Measurements from ENCODE around the gene NOD2.

Gene NOD2

DNA sequence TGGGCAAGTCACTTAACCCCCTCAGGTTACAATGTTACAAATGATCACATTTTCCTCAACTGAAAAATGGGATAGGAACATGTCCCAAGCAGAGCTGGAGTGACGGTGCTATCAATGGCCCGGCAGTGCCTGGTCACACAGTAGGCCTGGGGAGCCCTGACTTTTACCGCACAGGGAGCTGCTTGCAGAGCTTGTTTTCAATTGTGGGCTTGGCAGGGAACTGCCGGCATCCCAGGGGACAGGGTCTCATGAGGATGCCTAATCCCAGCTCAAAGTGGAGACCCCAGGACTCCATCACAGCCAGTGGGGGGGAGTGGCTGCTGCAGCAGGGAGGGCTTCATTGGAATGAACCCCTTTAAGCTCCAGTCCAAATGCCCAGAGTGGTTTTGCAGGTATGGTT is 23.7 kb upstream of the NOD2 start:
- DNase-seq (ENCODE audit: low spot score) (no peak), FAIRE-seq (no peak)

DNA sequence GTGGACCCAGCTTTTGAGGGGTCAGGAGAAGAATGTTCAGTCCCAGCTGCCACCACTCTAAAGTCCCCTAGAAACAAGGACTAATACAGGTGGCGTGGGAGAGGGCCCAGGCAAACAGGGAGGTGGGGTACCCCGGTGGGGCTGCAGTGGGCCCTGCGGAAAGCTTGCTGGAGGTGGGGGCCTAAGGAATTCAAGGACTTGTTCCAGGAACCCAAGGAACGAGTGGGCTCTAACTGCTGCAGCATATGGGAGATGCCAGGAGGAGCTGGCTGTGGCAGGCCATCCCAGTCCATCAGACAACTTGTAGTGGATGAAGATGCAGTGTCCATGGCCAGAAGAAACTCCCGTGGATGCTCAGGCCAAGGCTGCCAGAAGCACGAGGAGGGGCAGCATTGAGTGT is 22.9 kb upstream of the NOD2 start:
- DNase-seq (ENCODE audit: low spot score) = no peak
- FAIRE-seq = no peak

DNA sequence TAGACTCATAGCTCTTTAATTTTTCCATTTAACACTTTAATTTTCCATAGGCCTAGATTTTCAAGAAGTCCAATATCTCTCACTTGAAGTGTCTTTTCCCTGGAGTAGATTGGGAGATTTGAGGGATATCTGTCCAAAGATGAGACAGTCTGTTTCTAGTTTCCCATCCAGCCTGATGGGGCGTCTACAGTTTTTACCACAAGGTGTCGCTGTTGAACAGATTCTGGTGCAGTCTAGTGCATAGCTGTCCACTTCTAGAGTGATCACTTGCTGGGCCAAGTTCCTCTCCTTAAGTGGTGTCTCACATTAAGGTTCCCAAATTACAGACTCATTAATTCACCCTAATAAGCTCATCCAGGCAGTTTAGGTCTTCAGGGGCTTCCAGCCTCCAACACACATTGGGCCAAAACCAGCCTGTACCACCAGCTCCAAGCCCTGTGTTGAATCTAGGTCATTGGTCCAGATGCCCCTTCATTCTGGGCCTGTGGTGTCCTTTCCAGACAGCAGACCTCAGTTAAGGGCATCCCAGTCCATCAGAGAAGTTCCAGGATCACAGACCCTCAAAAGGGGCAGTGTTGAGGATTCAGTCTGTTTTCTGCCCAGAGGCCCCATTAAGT is 21.7 kb upstream of the NOD2 start:
- DNase-seq (ENCODE audit: low spot score) (peak; percentile 33), FAIRE-seq (no peak)

DNA sequence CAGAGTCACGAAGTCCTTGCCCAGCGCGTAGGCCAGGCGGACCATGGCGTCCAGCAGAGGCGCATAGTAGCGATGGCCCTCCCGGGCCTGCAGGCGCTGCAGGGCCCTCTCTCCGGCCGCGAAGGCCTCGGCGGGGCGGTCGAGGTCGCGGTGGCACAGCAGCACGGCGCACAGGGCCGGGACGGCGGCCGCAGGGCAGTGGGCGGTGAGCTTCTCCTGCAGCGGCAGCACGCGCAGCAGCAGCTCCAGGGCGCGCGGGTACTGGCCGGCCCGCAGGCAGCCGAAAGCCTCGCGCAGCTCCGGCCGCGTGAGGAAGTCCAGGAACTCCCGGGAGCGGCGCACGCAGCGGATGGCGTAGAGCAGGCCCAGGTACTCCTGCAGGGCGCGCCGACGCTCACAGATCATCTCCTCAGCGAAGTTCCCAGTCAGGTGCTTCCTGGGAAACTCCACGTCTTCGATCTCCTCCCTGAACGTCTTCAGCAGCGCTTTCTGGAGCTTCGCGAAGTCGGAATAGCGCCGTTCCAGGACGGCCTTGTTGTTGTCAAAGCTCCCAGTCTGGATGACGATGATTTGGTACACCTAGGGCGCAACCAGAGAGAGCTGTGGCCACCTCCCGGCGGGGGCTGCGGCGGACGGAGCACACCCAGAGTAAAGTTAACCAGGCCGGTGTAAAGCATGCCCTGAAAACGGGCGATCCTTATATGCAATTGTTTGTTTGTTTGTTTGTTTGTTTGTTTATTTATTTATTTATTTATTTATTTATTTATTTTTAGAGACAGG is 19.7 kb upstream of the NOD2 start:
- no peak for FAIRE-seq

DNA sequence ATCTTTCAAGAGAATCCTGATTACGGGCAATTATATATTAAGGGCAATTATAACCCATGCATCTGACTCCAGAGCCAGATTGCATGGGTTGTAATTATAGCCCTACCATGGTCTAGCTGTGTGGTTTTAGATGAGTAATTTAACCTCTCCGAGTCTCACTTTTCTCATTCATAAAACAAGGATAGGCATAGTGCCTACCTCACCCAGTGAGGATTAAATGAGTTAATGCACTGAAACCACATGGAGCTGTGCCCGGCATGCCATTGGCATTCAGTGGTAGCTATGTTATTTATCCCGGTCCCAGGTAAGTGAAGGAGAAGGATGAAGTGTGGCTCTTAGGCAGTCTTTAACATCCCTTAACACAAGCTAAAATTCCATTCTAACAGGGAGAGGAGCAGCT is 18.6 kb upstream of the NOD2 start:
- no peak for DNase-seq (ENCODE audit: low spot score)
- FAIRE-seq = no peak

More for the DNA sequence above, 19.7 kb upstream of the NOD2 start:
- no peak for DNase-seq (ENCODE audit: low spot score)

DNA sequence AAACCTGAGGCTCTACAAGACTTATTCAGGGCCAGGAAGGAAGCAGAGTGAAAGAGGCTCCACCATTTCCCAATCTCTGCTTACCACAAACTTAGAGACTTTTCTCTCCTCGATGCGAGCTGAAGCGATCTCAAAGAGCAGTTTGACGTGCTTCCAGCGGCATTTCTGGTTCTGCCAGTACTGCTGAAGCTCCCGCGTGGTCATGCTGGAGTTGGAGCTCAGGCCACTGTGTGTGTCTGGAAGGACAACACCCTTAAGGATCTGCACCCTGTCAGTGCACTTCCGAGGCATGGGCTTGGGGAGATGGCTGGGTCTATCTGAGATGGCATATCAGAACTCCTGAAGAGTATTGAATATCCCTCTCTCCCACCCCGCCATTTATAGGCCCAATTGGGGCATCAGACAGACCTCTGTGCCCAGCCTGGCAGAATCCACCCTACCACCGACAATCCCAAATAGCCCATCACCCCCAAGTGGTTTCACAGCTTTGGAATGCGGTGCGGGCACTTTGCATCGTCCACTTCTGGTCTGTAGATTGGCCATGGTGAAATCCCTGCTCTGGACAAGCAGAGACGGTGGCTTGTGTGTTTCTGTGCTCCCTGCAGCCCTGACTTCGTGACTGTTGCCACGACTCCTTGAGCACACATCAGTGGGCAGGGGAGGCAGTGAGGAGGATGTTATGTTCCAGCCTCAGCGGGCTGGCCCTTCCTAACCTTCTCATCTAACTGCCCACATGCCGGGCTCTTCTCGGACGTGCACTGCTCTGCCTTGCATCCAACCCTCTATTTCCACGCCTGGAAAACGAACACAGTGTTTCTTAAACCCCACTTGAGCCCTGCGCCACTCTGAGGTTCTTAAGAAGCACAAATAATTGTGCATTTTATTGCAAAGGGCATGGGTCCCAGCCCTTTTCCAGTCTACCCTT is 17.5 kb upstream of the NOD2 start:
- no peak for DNase-seq (ENCODE audit: low spot score)
- no peak for FAIRE-seq

DNA sequence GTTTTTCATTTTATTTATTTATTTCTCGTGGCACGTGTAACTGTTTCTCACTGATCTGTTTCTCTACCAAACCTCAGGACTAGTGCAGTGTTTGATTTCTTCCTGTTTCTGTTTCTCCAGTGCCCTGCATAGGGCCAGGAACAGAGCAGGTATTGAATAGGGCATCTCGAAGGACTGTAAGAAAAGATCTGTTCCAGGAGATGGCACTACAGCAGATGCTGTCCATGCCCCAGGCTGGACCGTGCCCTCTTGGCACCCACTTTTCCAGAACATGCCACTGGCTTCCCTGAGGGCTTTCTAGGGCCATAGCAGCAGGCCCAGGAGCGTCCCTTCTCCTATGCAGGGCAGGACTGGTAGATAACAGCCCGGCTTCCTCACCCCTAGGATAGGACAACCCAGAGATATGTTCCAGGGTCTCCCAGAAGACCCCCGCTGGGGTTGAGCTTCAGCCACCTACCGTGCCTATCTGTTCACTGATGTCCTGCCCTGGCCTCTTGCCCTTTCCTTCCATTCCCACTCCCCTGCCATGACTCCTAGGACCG is 16.7 kb upstream of the NOD2 start:
- FAIRE-seq = no peak
- no peak for DNase-seq (ENCODE audit: low spot score)

DNA sequence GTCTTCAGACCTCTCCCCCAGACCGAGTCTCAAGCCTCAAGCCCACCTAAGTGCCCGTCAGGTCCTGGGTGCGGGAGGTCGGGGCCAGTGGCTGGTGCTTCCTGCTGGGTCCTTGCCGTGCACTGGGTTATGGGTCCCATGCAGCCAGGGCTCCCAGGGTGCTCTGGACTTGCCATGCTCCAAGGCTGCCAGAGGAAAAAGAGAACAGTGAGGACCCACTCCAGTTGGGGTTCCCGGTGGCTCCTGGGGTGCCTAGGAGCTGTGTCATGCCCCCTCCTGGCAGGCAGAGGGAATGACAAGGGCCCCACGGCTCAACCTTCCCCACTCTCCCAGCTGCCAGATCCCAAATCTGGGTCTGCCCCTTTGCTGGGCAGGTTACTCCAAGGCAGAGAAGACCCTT is 16.1 kb upstream of the NOD2 start:
- FAIRE-seq = no peak
- DNase-seq (ENCODE audit: low spot score) = no peak

DNA sequence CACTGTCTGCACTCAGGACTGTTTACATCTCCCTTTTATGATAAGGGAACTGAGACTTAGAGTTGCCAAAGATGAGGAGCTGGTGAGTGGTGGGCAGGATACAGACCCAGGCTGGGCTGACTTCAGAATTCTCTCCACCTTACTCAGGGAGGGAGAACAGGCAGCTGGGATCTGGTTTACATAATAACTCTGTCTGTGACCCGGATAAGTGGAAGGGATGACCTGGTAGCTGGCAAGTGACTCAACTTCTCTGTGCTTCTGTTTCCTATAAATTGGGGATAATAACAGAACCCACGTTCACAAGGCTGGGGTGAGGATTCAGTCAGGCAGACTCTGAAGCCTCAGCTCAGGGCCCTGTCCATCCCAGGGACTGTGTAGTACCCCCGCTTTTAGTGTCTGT is 14.9 kb upstream of the NOD2 start:
- DNase-seq (ENCODE audit: low spot score) (no peak), FAIRE-seq (no peak)

DNA sequence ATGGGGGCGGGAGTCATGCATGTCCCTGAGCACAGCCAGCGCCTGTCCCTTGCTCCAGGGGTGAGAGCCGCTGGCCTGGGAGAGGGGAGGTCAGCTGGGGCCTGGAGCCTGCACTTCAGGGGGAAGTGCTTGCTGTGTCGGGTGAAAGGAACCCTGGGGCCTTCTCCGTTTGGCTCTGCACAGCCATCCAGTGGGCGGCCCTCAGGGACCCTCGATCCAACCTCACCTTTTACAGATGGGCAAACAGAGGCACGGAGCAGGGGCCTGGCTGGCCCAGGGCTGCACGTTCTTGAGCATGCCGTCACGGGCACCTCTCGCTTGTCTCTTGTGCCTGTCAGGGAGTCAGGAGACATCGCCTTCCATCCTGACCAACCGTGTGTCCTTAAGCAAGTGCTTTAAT is 14.1 kb upstream of the NOD2 start:
- DNase-seq (ENCODE audit: low spot score) (no peak), FAIRE-seq (no peak)

DNA sequence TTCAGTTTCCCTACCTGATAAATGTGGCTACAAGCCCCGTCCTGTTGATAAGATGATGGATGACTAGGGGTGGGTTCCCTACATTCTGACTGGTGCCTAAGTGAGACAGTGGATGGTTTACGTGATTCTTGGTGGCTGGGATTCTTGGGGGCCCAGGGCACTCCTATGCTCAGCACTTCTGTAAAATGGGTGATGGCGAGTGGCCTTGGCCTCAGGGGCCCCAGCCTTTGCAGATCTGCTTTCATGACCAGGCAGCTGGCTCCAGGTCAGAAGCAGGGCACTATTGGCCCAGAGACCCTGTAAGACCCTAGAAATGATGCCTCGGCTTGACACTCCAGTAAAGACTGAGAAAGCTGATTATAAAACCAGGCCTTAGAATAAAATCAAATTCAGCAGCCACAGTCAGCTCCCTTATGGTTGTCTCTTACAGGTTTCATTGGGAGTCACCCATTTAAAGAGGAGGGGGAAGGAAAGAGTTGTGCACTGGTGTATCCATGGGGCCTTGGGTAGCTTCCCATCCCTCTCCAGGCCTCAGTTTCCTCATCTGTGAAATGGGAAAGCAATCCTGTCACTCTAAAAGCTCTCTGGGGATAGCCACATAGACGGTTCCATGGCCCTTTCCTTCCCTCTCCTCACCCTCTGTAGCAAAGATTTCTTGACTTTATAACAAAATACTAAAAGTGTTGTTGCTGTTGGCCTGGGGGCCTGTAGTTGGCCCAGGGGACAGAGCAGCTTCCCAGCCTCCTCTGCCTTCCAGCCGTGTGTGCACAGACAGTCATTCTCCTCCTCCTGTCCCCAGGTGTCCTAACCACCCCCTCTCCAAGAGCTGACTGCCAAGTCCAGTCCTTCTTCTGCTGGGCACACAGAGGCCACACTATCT is 13.5 kb upstream of the NOD2 start:
- DNase-seq (ENCODE audit: low spot score) (no peak), FAIRE-seq (no peak)

DNA sequence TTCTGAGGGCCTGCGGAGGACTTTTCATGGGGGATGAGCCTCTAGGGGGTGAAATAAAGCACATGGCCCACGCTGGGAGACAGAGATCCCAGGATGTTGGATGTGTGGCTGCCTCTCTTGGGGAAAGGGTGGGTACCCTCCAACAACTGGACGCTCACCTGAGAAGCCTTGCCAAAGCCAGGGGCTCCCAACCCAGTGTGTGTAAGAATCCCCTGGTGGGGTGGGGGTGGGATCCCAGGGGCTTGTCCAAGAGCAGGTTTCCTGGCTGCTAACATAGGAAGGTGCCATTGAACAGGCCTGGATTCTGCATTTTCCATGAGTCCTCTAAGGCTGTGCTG is 12.9 kb upstream of the NOD2 start:
- FAIRE-seq = no peak
- DNase-seq (ENCODE audit: low spot score) = no peak

DNA sequence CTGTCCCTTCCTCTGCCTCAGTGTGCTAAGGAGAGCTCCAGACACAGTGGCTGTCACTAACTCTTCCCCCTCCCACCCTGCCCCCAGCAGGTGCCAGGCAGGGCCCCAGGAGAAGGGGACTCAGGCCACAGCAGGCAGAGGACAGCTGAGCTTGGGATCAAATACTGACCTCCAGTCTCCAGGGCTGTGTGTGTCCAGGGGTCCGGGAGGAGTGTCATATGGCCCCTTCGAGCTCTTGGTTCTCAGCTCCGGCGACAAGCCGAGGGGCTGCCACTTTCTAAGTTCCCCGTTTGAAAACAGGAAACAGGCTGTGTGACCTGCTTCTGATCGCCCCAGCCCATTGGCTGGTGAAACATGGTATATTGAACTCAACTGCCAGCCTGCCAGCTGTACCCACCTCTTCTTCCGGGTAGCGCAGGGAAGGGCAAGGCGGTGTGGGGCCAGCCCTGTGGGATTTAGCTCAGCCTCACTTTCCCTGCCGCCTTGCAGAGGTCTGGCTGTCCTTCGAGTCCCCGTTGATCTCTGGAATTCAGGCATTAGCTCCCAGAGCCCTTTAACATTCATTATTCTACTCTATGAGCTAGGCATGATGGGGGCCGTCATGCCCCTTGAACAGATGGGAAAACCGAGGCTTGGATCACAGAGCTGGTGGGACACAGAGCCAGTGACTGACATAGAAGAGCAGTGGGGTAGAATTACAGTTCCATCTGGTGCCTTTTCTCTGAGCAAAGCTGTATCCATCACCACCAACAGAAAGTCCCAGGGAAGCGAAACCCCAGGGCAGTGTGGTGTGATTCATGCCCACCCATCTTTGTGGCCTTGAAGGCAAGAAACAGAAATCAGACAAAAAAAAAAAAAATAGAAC is 12.2 kb upstream of the NOD2 start, which contains the start of gene SNX20:
Gene SNX20, minus strand, starts transcription at position 292 of the 865 bp plus-strand sequence. CDS start 3,786 bp downstream, outside the sequence.
- DNase-seq (ENCODE audit: low spot score) = no peak
- FAIRE-seq = no peak

DNA sequence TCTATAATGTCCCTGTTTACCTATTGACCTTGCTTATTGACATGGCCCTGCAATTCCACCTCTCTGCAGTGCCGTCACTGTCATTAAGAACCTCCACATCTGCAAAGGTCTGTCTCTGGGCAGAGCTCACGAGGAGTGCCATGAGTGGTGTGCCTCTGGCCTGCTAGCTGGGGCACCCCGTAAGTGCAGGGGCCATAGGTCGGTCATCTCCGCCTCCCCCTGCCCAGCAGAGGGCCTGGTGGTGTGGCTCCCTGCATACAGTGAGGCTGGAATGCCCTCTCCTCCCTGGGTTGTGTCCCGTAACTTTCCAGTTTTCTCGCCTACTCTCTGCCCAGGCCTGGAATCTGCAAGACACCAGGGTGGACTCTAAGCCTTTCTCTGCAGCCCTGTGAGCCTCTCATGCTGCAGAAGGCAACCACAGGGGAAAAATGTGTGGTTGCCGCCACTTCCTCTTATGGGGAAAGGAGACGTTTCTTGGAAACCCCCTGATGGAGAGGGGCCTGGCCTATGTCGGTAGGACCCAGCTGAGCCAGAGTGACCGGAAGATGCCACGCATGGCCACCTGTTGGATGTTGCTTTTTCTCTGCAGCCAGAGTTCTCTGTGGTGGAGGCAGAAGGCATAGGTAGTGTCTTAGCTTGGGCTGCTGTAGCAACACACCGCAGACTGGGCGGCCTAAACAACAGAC is 9.6 kb upstream of the NOD2 start:
- FAIRE-seq = no peak

DNA sequence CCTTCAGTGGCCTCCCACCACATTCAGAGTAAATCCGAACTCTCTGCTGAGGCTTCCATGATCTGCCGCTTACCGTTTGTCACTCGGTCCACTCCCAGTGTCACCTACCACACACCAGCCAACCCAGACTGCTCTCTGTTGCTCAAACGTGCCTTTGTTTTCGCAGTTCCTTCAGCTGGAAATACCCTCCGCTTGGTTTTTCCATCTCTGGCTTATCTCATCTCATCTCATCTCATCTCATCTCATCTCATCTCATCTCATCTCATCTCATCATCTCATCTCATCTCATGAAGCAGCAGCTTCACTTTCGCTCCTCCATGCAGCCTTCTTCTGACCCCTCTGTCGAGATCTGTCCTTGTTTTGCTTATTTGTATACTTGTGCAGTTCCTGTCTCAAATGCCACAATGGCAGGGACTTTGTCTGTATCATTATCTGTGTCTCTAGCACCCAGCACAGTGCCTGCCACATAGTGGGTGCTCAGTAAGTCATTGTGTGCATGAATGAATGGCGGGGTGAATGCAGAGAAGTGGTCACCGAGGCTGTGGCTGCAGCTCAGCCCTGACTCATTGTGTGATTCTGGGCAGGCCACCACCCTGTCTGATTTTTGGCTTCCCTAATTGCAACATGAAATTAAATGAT is 8.5 kb upstream of the NOD2 start:
- no peak for FAIRE-seq
- no peak for DNase-seq (ENCODE audit: low spot score)

More for the DNA sequence above, 9.6 kb upstream of the NOD2 start:
- no peak for DNase-seq (ENCODE audit: low spot score)

DNA sequence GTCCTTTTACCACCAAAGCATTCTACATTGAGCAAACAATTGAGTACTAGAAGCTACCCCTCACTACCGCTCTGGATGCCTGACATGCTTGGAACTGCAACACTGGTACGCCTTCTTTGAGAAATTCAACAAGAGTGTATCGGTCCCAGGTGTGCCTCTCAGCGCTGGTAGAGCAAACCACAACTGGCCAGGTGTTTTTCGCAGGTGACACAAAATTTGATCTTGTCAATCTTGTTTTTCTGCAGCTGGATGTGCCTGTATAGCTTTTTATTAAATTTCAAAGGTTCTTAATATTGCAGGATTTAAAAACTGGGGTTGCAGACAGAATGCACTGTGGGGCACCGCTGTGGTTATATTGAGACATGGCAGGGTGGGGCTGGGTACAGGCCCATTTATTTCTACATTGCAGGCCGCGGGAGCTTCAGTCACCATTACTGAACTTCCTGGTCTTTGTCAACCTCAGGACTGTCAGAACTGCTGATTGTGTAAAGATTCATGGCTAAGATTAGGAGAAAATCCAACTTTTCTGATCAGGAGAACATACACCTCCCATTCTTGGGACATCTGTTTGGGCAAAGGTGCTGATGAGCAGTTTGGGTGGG is 7.8 kb upstream of the NOD2 start:
- no peak for DNase-seq (ENCODE audit: low spot score)
- no peak for FAIRE-seq

DNA sequence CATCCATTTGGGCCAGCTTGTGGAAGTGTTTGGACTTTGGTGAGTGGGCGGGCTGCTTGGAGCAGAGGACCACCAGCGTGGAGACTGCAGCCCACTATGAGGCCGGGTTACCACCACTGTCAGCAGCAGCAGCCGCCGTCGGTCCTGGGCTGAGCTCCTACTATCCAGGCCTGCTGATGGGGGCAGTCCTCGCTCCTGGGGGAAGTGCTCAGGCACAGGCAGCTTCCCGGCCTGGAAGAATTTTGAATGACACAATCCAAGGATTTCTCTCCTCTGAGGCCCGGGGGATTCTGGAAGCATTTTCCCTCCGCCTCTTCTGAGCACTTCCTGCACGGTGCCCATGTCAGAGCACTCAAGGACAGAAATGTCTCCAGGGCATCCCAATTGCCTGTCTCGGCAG is 5.3 kb upstream of the NOD2 start:
- FAIRE-seq = no peak
- DNase-seq (ENCODE audit: low spot score) = no peak

DNA sequence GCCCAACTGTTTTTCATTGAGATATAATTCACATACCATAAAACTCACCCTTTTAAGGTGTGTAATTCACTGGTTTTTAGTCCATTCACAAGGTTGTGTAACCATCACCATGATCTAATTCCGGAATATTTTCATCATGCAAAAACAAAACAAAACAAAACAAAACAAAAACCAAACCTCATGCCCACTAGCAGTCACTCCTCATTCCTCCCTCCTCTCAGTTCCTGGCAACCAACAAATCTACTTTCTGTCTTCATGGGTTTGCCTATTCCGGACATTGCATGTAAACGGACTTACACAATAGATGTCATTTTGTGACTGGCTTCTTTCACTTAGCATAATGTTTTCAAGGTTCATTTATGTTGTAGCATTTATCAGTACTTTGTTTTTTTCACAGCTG is 4.5 kb upstream of the NOD2 start:
- no peak for DNase-seq (ENCODE audit: low spot score)
- no peak for FAIRE-seq
